GM19099 (cell line): ENCODE measurements around the gene LPCAT2.

Experiments used
- POLR2A ChIP-seq: IDR thresholded peaks from 3 replicates; pipeline ENCODE4 v1.6.1; 2011; ENCODE audit warnings: low read depth; ENCODE audit not compliant: insufficient read length; ENCODE audit errors: extremely low read depth

The LPCAT2 gene

GRCh38 chr16:55625843-55626242, 117.0 kb downstream of the LPCAT2 start:
- TF ChIP-seq POLR2A, result no peak

DNA sequence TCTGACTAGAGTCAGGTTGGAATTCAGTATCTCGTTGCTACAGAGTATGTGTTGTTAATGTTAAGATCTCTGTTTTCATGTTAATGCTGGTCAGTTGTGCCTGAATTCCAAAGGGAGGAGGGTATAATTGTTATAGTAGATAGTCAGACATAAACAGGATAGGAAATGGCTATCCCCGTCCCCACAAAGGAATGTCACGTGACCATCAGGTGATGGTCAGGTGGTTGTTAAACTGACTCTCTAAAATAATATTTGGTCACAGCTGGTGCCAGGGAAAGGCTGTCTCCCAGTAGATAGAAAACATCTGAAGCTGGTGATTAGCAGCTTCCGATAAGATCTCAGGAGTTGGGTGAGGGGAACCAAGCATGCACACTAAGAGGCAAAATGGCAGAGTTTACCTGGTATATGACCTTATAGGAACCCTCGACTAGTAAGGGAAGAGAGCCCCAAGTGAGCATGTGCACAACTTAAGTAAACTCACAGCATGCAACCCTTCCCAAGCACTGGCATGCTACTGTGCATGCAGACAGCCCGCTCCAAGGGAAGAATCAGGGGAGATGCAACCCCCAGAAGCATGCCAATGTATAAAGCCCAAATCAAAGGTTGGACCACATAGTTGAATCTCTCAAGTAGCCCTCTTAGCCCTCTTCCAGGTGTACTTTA, 119.6 kb downstream of the LPCAT2 start:
- TF ChIP-seq POLR2A, result no peak

- no peak for TF ChIP-seq POLR2A
Measured at GRCh38 chr16:55630774-55631173, 121.9 kb downstream of the LPCAT2 start.

DNA sequence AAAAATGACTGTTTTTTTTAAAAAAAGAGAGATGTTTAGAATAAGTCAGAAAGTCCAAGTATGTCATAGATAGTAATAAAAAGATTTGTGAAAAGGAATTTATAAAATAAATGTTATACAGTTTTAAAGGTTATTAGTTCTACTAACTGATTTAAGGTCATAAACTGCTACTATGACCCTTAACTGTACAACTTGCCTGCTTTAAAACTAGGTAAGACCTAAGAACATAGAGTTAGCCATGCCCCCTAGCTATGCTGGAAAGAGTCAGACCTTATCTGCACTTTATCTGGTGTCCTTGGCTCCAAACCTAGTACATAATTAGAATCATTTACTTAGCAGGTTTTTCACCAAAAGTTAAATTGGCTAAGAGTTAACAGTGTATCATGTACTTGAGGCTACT, 123.4 kb downstream of the LPCAT2 start:
- TF ChIP-seq POLR2A, result no peak

DNA sequence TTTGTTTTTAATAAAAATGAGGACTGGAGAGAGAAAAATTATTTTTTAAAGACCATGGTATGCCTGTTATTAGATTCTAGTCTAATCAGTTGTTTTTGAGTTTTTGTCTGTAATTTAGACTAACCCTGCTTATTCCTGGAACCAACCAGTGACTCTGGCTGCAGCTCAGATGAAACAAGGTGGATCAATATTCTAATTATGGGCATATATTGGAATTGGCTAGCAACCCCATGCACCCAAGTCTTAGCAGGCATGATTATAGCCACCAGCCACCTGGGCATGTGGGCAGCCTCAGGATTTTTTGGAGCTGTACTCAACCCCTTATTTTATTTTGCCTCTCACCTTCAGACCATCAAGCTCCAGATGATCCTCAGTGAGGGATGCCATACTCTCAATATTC, 125.3 kb downstream of the LPCAT2 start:
- TF ChIP-seq POLR2A, result no peak
